Hair follicle dermal papilla cell (primary cell): ENCODE measurements around the gene PTGFR. TPM values are rescaled to one million over a fixed set of nuclear protein-coding genes. Genes with fewer than 3 reads are reported as not detected.

ENCODE experiments used
- total RNA-seq: library from RNA; depleted of rRNA; stranded (reverse); fragments of >200 nt; gene quantifications from 2 replicates; pipeline ENCODE4 v1.2.3, GENCODE V29; 2012

The PTGFR gene
- total RNA-seq, result 117 and 222 TPM in 2 replicates

GRCh38 chr1:78490861-78491450, at the start of gene PTGFR:
TSS of gene PTGFR (plus strand) at chr1:78490974. CDS start at chr1:78492744, 1,770 bp downstream.

Other genes with a start within 250 kb of the PTGFR start
- gene IFI44L, start 129.5 kb downstream of the PTGFR start, total RNA-seq, result 8.5 and 20.0 TPM in 2 replicates
- 24.5 and 44.6 TPM in 2 replicates for gene IFI44, start 158.9 kb downstream of the PTGFR start, total RNA-seq